NCI-H345 treated with DMSO at 0.1 percent for 48 hours (cell line): ENCODE results near the gene LAMA3.

ENCODE experiments used
- DNase-seq: peaks from one replicate; lab custom pipeline; 2025; ENCODE audit not compliant: unreplicated experiment; lab: John Stamatoyannopoulos, UW

LAMA3 gene

DNA sequence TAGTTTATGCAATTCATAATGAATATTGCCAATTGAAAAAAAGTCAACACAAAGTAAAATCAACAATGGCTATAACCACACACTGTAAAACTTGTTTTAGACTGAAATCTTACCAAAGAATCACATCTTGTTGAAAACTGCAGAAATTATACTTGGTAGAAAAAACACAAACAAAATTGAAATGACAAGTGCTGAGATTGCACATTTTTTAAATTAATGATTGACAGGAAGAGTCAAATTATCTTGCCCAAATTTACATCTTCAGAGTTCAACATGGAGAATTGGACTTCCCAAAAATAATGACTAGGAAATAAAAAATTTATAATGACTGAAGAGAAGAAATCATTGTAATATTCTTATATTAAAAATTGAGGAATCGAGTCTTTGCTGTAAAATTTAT lies 240.7 kb downstream of the LAMA3 start:
- no peak for DNase-seq

DNA sequence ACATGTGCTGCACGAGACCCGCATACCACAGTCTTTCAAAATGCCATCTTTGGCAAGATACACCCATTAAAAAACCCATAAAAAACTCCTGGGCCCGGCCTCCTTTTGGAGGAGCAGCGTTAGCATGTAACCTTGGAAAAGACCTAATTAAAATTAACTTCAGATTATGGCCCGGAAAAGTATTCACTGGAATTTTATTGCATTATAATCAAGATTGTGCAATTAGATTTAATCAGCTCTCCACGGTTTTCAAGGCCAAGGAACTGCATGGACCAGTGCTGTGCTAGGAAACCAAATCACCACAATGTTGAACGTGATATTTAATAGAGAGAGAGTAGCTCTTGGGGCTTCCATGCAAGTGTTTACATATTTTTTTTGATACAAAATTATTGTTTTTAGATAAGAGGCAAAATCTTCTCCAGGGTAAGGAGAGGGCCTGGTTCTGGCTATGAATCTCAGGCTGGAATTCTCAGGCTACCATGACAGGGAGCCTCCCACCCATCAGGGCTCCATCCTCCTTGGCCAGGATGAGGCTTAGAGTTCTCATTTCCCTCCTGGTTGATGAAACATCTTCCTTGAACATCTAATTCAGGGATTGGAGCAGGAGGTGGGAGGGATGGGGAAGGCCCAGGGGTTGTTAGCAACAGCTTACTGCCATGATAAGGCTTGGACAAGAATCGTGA lies 243.3 kb downstream of the LAMA3 start:
- no peak for DNase-seq

- no peak for DNase-seq
These were observed 244.2 kb downstream of the LAMA3 start for GRCh38 chr18:23933407-23933806.

DNA sequence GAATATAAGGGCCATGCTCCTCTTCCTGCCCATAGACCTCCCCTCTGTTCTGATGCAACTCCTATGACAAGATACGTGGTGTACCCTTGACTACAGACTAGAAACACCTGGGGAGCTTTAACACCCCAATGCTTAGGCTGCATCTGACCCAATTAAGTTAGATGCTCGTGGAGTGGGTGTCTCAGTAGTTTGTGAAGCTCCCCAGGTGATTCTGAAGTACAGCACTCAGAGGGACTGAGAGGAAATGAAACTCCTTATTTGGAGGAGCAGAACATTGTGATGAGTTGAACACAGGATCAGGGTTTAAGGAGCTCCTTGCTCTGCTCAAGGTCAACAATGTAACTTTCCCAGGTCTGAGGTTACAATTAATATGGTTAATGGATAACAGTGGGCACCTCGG lies 245.0 kb downstream of the LAMA3 start:
- no peak for DNase-seq

DNA sequence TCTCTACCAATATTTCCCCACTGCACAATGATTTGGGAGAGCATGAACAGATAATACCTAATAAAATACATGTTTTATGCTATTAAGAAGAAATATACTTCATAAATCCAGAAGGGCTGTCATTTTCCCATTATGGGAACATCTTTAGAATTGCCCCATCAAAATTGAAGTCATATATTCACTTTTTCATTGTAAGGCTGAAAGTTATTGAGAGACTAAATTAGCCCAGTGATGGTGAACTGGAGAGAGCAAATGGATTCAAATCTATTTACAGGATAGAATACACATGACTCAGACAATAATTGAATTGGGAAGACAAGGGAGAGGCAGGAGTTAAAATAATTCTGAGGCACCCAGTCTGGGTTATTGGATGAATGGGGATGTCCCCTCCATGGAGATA lies 245.6 kb downstream of the LAMA3 start:
- DNase-seq = no peak

DNA sequence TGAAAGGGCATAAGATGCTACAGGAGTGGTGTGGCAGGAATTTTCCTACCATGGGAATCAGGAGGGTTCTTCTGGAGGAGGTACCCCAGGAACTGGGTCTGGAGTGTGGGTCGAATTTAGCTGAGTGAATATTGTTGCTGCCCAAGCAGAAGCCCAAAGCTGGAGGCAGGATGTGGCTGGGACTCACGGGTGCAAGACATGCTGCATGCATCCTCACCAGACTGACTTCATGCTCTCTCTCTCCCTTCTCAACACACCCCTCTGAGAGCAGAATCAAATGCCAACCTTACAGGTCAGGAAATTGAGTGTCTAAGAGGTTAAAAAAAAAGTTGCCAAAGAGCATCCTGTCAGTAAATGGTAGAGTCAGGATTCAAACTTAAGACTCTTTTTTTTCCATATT lies 246.6 kb downstream of the LAMA3 start:
- DNase-seq = no peak

DNA sequence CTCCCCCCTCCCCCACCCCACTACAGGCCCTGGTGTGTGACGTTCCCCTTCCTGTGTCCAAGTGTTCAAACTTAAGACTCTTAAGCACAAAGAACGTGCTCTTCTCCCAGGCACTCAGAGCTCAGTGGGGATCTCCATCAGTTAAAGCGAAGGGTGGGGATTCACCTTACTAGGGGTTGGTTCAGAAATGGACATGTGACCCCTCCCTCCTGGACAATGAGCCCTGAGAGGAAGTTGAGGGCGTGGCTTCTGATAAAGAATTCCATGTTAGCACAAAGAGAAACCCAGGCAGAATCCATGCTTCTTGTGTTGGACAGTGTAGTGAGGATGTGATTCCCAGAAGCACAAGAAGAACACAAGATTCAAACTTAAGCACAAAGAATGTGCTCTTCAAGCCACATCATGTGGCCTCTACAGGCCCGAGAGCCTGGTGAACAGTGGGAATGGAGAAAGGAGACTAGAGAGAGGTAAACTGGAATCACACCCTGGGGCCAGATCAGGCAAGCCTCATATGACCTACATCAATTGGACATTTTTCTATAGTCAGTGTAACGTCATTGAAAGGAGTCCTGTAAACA lies 247.2 kb downstream of the LAMA3 start:
- DNase-seq = no peak

DNA sequence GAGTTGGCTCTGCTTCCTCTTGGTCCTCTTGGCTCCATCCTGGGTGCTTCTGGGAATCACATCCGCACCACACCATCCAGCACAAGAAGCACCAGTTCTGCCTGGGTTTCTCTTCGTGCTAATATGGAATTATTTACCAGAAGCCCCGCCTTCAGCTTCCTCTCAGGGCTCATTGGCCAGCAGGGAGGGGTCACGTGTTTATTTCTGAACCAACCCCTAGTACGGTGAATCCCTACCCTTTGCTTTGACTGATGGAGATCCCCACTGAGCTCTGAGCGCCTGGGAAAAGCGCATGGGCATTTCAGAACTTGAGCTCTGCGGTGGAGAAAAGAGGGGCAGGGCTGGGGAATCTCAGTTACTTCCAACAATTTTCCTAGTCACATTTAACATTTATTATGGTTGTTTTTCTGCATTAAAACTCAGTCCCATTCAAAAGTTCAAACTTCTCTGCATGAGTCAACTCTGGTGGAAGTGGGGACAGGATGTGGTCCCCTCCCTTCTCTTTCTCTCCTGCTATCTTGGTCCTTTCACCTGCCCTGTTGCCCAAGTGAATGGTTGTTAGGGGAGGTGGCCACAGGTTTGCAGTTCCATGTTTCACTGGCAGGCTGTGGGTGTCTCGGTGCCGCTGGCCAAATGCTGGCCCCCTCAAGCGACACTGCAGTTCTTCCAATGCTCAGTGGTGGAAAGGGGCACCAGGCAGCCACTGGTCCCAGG lies 248.9 kb downstream of the LAMA3 start:
- DNase-seq = no peak

DNA sequence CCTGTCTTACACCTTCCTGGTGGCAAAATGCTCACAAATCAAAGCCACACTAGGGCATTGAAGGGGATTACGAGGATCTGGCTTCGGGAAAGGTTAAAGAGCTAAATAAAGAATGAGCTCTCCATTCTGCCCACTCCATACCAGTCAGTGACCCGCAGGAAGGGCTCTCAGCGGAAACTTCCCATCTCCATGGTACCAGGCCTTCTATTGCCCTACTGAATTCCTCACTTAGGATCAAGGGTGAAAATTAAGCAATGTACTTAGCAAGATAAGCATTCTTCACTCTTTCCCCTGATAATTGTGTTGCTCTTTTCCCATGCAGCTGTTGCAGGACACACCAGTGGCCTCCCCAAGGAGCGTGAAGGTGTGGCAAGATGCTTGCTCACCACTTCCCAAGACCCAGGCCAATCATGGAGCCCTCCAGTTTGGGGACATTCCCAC lies 249.7 kb downstream of the LAMA3 start:
- DNase-seq = no peak

- no peak for DNase-seq
These were observed 250.1 kb downstream of the LAMA3 start for GRCh38 chr18:23939366-23939765.

- no peak for DNase-seq
These were observed 250.6 kb downstream of the LAMA3 start for GRCh38 chr18:23939896-23940295.

GRCh38 chr18:23941791-23942190 lies 252.5 kb downstream of the LAMA3 start:
- DNase-seq = no peak

- DNase-seq = no peak
These were observed 253.9 kb downstream of the LAMA3 start for GRCh38 chr18:23943104-23943503.

DNA sequence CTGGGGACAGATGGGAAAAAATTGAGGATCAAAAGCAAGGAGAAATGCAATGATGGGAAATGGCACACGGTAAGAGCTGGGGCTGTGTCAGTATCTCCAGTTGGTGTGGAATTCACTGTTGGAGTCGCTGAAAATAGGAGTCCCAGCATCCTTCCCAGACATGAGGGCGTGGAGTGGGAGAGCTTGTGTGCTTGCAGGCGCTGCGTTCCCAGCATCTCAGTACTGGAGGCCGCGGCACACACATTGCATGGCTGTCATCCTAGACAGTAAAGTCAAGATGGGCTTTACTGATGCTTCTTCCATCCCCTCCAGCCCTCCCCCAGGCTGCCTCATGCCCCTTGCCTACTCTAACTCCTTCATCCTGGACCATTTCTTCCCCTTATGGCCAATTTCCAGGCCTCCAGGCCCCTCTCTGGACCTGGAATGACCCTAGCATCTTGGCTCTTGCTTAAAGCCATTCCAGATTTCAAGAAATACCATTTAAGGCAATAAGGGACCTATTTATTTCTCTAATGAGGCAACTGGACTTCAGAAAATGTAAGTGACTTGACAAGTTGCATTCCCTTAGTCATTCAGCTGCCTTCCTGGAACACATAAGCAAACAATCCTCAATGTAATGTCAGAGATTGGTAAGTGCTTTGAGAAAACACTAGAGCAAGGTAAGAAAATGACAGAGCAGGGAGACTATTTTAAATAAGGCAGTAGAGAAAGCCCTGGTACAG lies 254.8 kb downstream of the LAMA3 start:
- no peak for DNase-seq

DNA sequence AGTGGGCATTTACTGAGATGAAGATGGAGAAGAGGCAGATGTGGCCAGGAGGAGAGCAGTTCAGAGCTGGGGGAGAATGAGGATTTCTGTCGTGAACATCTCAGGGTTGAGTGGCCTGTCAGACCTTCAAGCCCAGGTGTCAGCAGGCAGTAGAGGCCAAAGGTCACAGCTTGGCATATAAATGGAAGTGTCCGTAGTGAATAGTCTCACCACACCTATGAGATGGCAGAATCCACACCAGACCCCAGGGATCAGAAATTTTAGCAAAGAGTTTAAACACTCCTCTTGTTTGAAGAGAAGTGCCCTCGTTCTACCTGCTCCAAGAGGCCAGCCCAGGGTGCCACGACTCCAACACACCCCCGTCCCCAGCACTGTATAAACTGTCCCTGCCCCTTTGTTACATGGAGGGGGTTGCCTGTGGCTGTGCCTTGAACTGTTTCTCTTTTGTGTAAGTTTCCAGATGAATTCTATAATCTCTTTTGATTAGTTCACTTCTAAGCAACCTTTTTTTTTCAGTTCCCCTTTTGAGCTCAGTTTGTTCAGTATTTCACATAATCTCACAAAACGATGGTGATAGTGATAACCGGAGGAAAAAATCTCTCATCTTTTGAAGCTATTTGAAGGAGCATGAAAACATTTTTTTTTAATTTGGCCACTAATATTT lies 256.3 kb downstream of the LAMA3 start:
- no peak for DNase-seq

- no peak for DNase-seq
These were observed 260.6 kb downstream of the LAMA3 start for GRCh38 chr18:23949863-23950262.

DNA sequence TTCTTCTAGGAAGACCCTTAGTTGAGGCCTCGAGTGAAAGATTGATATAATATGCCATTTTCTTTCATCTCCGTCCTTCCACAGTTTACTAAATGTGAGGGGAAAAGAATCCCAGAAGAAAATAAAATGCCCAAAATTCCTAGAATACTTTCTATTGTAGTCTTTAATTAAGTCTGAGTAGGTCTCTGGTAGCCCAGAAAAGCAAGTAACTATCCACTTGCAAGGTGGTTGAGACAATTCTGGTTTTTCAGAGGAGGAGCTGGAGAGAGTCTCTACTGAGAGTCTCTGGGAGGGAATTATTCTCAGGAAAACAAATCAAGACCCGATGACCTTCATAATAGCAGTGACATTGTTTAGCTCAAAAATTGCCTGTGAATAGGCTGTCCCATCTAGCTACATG lies 261.4 kb downstream of the LAMA3 start:
- DNase-seq = no peak

- no peak for DNase-seq
These were observed 262.0 kb downstream of the LAMA3 start for GRCh38 chr18:23951206-23951605.

DNA sequence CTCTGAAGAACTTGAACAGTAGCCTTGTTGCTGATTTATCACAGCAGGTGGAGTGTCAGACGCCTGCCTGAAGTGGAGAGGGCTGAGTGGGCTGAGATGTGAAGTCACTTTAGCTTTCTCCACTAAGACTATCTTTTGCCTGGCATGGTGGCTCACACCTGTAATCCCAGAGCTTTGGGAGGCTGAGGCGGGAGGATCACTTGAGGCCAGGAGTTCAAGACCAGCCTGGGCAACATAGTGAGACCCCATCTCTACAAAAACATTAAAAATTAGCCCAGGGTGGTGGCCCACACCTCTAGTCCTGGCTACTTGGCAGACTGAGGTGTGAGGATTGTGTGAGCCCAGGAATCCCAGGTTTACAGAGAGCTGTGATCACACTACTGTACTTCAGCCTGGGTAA lies 264.7 kb downstream of the LAMA3 start:
- no peak for DNase-seq

DNA sequence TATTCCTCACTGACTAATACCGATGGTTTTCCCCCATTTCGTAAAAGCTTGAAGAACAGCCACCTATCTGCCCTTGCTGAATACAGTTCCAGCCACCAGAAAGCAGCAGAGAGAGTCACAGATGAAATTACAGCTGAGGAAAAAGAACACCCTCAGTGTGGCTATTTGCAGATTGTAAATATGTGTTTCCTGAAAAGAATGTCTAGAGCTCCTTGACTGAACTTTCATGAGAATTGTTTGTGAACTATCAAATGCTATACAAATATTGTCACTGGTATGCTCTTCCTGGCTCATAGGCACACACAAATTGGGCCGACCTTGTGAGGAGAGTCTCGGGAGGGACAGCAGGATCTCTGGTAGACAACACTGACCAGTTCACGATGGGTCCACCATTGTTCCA lies 267.2 kb downstream of the LAMA3 start:
- DNase-seq = no peak

DNA sequence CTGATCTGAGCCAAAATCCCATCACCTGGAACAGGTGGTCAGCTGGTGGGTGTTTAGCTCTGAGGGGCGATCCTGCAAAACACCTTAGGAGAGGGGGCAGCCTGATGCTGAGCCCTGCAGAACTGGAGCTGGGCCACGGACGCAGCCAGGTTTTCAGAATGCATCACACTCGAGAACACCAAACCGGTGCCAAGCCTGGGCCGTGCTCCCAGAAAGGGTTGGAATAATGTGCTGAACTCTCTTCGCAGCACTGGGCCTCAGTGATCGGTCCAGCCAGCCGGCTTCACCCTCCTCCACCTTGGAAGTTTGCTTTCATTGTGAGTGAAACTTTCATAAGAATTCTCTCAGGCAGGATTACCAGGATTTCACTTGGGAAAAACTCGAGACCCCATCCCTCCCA lies 268.8 kb downstream of the LAMA3 start:
- no peak for DNase-seq
